TTC549 (cell line): Measurements from ENCODE around the gene ANKRD44.
"Not testable (repeated sequence)": the region's sequence is repeated elsewhere in the genome, so short reads cannot be mapped to it uniquely, and the experiment has no call there.

Experiments
- FAIRE-seq: peaks from 2 replicates; lab custom pipeline; 2012; peaks lifted over from hg19 to GRCh38; lab: Jason Lieb, UNC

Gene ANKRD44

DNA sequence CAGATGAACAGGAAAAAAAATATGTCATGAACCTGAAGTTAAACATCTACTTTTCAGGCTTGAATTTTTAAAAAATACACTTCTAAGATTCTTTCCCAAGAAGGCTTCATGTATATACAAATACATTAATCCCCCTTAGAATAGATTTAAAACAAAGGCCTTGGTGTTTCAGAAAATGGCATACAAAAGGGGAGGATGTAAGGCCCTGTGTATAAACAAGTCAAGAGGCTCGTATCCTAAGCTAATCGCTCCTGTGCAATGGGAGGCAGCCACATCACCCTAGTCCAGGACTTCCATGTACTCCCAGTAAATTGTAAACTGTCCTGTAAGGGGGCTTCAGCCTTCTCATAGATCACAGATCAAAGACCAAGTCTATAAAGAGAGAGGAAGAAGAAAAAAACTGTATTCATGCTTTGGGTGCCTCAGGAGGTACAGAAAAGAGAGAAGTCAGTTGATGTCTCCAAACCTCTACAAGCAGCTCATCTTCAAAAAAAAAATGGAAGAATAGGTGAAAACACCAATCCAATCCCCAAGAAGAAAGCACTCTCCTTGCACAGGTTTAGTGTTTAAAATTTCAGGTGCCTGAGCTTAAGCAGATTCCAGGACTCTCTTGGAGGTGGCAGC is 53.9 kb downstream of the ANKRD44 start:
- no peak for FAIRE-seq

- FAIRE-seq = no peak
These were observed 54.6 kb downstream of the ANKRD44 start for GRCh38 chr2:197256021-197256420.

DNA sequence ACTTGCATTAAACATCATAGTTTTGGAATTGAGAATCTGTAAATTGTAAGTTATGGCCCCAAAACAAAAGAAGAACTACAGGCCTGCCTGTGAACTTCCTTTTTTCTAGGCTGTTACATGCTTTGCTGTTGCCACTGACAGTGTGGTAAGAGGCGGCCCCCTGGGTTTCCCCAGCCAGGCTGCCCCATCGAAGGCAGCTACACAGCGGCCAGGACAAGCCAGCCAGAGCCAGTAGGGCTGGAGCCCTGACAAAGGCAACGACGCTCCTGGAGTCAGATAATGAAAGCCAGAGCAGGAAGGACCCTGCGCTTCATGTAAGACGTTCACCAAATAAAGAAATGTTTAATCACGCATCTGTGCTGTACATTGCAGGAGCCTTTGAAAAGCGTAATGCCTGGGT is 55.0 kb downstream of the ANKRD44 start:
- FAIRE-seq = no peak

GRCh38 chr2:197254776-197255530 is 55.6 kb downstream of the ANKRD44 start:
- FAIRE-seq = no peak

DNA sequence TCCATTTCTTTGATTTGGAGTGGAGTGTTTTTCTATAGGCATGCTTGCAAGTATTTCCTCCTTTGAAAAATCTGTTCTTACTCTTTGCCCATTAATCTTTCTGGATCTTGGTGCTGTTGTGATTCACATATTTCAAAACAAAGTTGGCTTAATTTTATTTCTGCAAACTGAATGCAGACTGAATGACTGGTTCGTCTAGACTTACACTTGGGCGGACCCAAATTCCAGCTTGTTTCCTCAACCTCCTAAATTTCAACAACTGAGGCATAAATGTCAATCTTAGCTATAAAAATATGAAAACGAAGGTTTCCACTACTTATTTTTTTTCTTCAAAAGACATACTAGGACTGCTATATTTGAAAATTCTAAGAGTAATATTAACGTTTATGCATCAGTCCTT is 59.0 kb downstream of the ANKRD44 start:
- no peak for FAIRE-seq

DNA sequence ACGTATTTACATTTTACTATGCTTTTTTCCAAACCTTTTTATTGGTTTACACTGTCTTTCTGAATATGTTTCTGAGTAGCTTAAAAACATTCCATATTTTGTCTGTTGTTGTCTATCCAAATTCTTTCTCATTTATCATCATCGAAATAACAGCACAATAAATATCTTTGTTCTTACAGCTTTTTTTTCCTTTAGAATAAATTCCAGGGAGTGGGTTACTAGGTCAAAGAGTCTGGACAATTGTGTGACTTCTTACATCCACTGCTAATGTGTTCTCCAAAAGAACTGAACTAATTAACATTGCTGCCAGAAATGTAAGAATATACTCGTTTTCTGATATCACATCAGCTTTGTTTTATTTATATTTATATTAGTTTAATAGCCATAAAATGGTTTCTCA is 59.4 kb downstream of the ANKRD44 start:
- no peak for FAIRE-seq

GRCh38 chr2:197250084-197250397 is 60.5 kb downstream of the ANKRD44 start:
- FAIRE-seq = no peak

DNA sequence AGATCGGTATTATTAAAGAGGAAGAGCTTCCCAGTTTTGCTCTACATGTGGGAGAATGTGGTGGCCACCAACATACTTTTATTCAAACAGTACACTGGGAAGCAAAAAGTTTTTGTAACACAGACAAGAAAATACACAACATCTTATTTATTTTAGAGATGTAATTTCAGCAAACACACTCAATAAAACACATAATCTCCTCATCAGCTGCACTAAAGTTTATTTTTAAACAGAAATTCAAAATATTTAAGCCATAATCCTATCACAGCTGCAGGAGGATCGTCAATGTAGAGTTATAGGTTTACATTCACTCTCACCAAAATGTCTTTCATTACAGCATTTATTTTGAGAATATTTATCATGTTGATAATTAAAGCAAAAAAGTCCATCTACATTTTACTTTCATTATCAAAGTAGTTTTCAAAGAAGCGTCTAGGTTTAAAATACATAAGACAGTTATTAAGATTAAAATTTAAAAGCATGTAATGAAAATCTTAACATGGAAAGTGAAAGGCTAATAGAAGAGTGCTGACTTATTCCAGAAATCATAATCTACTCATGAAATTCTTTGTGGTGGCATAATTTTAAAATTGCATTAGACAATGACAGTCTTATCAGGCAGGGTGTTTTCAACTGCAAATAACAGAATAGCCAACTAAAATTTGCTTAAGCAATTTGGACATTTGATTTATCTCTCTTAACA is 61.0 kb downstream of the ANKRD44 start:
- FAIRE-seq = no peak

GRCh38 chr2:197248623-197249022 is 62.0 kb downstream of the ANKRD44 start:
- FAIRE-seq = no peak

- FAIRE-seq = no peak
These were observed 62.6 kb downstream of the ANKRD44 start for GRCh38 chr2:197248001-197248401.

- no peak for FAIRE-seq
These were observed 63.5 kb downstream of the ANKRD44 start for GRCh38 chr2:197247083-197247482.

DNA sequence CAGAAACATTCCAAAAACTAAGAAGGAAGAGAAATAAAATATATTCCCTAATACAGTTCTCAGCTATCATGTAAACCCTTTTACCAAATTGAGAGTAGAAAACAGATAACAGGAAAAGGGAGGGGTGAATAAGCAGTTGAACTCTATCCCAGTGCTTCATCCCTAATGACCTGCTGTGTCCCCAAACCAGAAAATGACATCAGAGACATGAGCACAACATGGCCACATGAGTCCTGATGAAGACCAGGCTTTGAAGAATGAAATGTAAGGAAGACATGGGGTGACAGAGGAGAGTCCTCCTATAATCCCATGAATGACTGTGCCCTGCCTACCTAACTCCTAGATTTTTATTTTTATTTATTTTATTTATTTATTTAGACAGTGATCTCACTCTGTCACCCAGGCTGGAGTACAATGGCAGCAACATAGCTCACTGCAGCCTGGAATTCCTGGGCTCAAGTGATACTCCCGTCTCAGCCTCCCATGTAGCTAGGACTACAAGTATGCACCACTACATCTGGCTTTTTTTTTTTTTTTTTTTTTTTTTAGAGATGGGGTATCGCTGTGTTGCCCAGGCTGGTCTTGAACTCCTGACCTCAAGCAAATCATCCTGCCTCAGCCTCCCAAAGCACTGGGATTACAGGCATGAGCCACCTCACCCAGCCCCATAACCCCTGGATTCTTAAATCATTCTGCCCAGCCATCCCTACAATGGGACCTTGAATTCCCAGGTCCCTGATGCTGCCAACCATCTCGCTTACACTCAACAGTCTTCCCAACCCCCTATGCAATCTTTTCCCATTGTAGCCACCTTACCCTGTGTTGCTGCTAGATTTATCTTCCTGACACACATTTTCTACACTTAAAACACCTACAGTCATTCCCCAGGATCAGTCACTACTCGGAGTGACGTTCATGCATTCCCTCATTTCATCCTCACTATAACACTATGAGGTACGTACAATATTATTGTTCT is 64.5 kb downstream of the ANKRD44 start:
- FAIRE-seq = no peak

- no peak for FAIRE-seq
These were observed 66.2 kb downstream of the ANKRD44 start for GRCh38 chr2:197244349-197244748.

DNA sequence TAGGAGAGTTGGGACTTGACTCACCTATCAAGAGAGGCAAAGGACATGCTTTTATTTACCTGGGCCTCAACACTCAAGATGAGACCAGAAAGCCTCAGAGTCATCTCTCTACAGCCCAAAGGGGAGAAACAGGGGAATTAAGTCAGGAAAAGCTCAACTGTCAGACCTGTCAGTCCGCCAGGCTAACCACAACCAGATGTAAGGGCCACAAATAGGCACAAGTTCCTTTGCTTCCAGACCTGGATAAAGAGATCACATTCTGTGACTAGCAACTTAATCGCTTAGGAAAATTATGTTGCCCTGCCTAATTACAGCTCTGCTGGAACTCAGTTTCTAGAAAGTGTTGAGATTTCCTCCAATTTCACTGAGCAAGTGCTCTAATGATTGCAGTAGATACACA is 67.9 kb downstream of the ANKRD44 start:
- no peak for FAIRE-seq

DNA sequence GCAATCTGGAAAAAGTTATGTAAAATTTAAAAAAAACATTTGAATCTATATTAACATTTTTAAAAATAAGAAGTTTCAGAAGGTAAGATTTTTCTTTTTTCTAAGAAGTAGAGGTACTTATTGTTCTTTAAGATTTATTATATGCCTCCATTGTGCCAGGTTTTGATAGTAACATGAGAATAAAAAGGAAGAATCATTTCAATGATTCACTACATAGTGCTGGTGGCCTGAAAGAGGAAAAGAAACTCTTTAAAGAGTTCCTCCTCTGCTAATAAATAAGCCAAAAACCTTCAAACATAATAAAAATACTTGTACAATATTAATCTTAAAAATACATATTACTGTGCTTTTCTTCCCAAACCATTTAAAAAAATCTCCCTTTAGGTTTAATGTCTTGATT is 69.0 kb downstream of the ANKRD44 start:
- FAIRE-seq = no peak

DNA sequence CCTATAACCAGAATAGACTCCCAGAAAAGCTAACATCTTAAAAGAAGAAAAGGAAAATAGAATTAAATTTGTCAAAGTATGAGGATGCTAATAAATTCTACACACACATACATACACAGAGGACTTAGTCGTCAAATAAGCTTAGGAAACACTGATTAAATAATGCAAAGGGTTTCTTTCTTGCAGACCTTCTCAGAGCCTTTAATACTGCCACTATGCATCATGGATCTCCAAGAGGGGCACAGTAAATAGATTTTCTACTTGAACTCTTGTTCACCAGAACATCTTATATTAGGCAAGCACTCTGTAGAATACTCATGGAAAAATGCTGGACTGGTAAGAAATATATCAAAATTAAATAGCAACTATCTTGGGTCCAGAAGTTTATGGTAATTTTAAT is 69.4 kb downstream of the ANKRD44 start:
- FAIRE-seq = no peak

- no peak for FAIRE-seq
These were observed 70.0 kb downstream of the ANKRD44 start for GRCh38 chr2:197240421-197241041.

DNA sequence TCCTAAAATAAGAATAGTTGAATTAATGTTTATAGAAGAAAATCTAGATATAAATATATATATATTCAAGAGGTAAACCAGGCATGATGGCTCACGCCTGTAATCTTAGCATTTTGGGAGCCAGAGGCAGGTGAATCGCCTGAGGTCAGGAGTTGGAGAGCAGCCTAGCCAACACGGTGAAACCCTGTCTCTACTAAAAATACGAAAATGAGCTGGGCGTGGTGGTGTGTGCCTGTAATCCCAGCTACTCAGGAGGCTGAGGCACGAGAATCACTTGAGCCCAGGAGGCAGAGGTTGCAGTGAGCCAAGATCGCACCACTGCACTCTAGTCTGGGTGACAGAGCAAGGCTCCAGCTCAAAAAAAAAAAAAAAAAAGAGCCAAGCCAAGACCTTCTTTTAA is 70.6 kb downstream of the ANKRD44 start:
- FAIRE-seq = not testable (repeated sequence)

DNA sequence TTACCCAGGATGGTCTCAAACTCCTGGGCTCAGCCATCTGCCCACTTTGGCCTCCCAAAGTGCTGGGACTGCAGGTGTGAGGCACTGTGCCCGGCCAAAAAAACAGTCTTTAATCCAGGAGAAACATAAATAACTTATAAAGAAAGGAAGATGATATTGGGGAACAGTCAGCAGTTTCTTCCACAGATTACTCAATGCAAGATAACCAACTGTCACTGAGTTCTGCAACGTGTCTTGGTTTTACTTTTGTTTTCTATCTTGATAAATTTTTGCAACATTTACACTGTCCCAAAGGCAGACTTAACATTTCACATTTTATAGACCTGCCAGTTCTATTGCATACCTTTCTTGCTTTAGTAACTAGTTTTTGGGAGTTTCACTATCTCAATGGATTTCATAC is 71.1 kb downstream of the ANKRD44 start:
- FAIRE-seq = no peak

- no peak for FAIRE-seq
These were observed 72.6 kb downstream of the ANKRD44 start for GRCh38 chr2:197238043-197238365.

- no peak for FAIRE-seq
These were observed 73.1 kb downstream of the ANKRD44 start for GRCh38 chr2:197237291-197238042.
